A673 (cell line): ENCODE results near the gene NSFL1C.

Experiments used
- CTCF ChIP-seq: fragments of 300-800, 200-600 bp; sonication (generic); conservative IDR thresholded peaks from 2 replicates; pipeline ENCODE4 v1.5.1; 2017; ENCODE audit warnings: low read depth, mild to moderate bottlenecking, antibody characterized with exemption, low read length, moderate library complexity, mixed read lengths
- EZH2 ChIP-seq: fragments of 200-600 bp; sonication (generic); IDR thresholded peaks from 2 replicates; pipeline ENCODE4 v1.6.1; 2017; ENCODE audit warnings: borderline replicate concordance, low read depth, mild to moderate bottlenecking, mixed read lengths, antibody characterized with exemption, low read length; ENCODE audit not compliant: poor library complexity, severe bottlenecking

- TF ChIP-seq CTCF, result no peak
- TF ChIP-seq EZH2, result no peak
These were observed 24.7 kb upstream of the NSFL1C start, which contains the start of gene SIRPB2 for GRCh38 chr20:1491281-1491840.
